IMR-90 (cell line): ENCODE measurements around the gene RPS6KA2. TPM values are rescaled to one million over a fixed set of nuclear protein-coding genes. Genes with fewer than 3 reads are reported as not detected.
A peak's percentile ranks its signal among the peaks of the same experiment; 100 is the strongest.

Experiments used
- ATAC-seq: fragments of 200-7000 bp; cut with Tn5 transposase; 2 replicates; pipeline ENCODE4 v1.9.1; 2020; ENCODE audit warnings: low read depth, mild to moderate bottlenecking, moderate library complexity
- BruUV-seq: library from RNA; stranded (reverse); fragments of 400-500 nt; replicated peaks from 2 replicates; lab custom pipeline; 2021; lab: Mats Ljungman, UMichigan
- CTCF ChIA-PET: fragments of 300-600 bp; formaldehyde crosslinking; extraction: SDS; loops from one replicate; lab custom pipeline; 2021; ENCODE audit warnings: antibody characterized with exemption; lab: Yijun Ruan, JAX
- POLR2A ChIA-PET: fragments of 300-600 bp; sonication (Branson Sonifier 250); formaldehyde crosslinking; loops from one replicate; lab custom pipeline; 2022; ENCODE audit warnings: antibody characterized with exemption; ENCODE audit not compliant: unreplicated experiment; lab: Charles Lee
- DNase-seq: peaks from one replicate; pipeline ENCODE4 v3.0.0; 2013
- H2AFZ ChIP-seq: replicated peaks from 2 replicates; pipeline ENCODE3; 2013; ENCODE audit warnings: low read length, mild to moderate bottlenecking; ENCODE audit not compliant: poor library complexity
- H2AK5ac ChIP-seq: 2 replicates; pipeline ENCODE4 v1.6.1; 2013; ENCODE audit warnings: low read depth, low read length, inconsistent platforms
- H2AK9ac ChIP-seq: replicated peaks from 2 replicates; pipeline ENCODE3; 2013; ENCODE audit warnings: mild to moderate bottlenecking, low read depth, low read length, moderate library complexity; ENCODE audit not compliant: poor library complexity
- H2BK120ac ChIP-seq: 2 replicates; pipeline ENCODE4 v1.6.1; 2013; ENCODE audit warnings: low read depth, low read length, inconsistent platforms
- H2BK15ac ChIP-seq: 3 replicates; pipeline ENCODE4 v1.6.1; 2013; ENCODE audit warnings: low read depth, low read length, inconsistent platforms
- H2BK20ac ChIP-seq: 2 replicates; pipeline ENCODE4 v1.6.1; 2013; ENCODE audit warnings: low read depth, mild to moderate bottlenecking, inconsistent platforms, low read length, moderate library complexity
- H2BK5ac ChIP-seq: 2 replicates; pipeline ENCODE4 v1.6.1; 2013; ENCODE audit warnings: mild to moderate bottlenecking, low read depth, low read length, inconsistent platforms; ENCODE audit not compliant: poor library complexity, severe bottlenecking
- H3K14ac ChIP-seq: replicated peaks from 2 replicates; pipeline ENCODE4 v1.6.1; 2013; ENCODE audit warnings: low read depth, low read length, inconsistent platforms
- H3K18ac ChIP-seq: 2 replicates; pipeline ENCODE4 v1.6.1; 2013; ENCODE audit warnings: low read depth, low read length, control low read depth
- H3K23ac ChIP-seq: 2 replicates; pipeline ENCODE4 v1.6.1; 2013; ENCODE audit warnings: low read depth, low read length, inconsistent platforms
- H3K27ac ChIP-seq: 2 replicates; pipeline ENCODE4 v1.5.1; 2013; ENCODE audit warnings: mild to moderate bottlenecking, control low read depth, low read length; ENCODE audit not compliant: insufficient read depth
- H3K27me3 ChIP-seq: 2 replicates; pipeline ENCODE4 v1.6.1; 2013; ENCODE audit warnings: low read length; ENCODE audit not compliant: control insufficient read depth, insufficient read depth
- H3K36me3 ChIP-seq: 2 replicates; pipeline ENCODE4 v1.6.1; 2013; ENCODE audit warnings: low read length, mixed read lengths; ENCODE audit not compliant: control insufficient read depth, insufficient read depth
- H3K4ac ChIP-seq: 2 replicates; pipeline ENCODE4 v1.6.1; 2013; ENCODE audit warnings: low read depth, low read length, inconsistent platforms
- H3K4me1 ChIP-seq: 2 replicates; pipeline ENCODE4 v1.6.1; 2013; ENCODE audit warnings: low read length, mixed read lengths; ENCODE audit not compliant: control insufficient read depth, insufficient read depth
- H3K4me2 ChIP-seq: 2 replicates; pipeline ENCODE4 v1.6.1; 2013; ENCODE audit warnings: low read depth, mild to moderate bottlenecking, control low read depth, low read length, moderate library complexity
- H3K4me3 ChIP-seq: 2 replicates; pipeline ENCODE4 v1.5.1; 2013; ENCODE audit warnings: low read depth, mild to moderate bottlenecking, control low read depth, low read length, moderate library complexity; ENCODE audit not compliant: insufficient read depth
- H3K56ac ChIP-seq: 2 replicates; pipeline ENCODE4 v1.6.1; 2013; ENCODE audit warnings: low read length, inconsistent platforms; ENCODE audit not compliant: insufficient read depth; ENCODE audit errors: extremely low read depth
- H3K79me1 ChIP-seq, 2 experiments: 2 replicates each; pipeline ENCODE4 v1.6.1; 2013; ENCODE audit warnings: low read length in 2 of 2, inconsistent platforms in 1 of 2, low read depth in 1 of 2
- H3K9ac ChIP-seq: 2 replicates; pipeline ENCODE4 v1.6.1; 2013; ENCODE audit warnings: low read depth, low read length, control low read depth
- H3K9me1 ChIP-seq: 2 replicates; pipeline ENCODE4 v1.6.1; 2013; ENCODE audit warnings: low read length, inconsistent platforms; ENCODE audit not compliant: insufficient read depth
- H3K9me3 ChIP-seq: 2 replicates; pipeline ENCODE4 v1.6.1; 2013; ENCODE audit warnings: low read length; ENCODE audit not compliant: control insufficient read depth, insufficient read depth
- H4K20me1 ChIP-seq: 2 replicates; pipeline ENCODE4 v1.6.1; 2013; ENCODE audit warnings: low read length, inconsistent platforms; ENCODE audit not compliant: insufficient read depth
- H4K5ac ChIP-seq: 2 replicates; pipeline ENCODE4 v1.6.1; 2013; ENCODE audit warnings: mild to moderate bottlenecking, low read depth, low read length, control low read depth
- H4K8ac ChIP-seq, 2 experiments: 2 replicates each; pipeline ENCODE4 v1.6.1; 2013; ENCODE audit warnings: low read depth in 2 of 2, low read length in 2 of 2, control low read depth in 1 of 2, inconsistent platforms in 1 of 2
- H4K91ac ChIP-seq: 2 replicates; pipeline ENCODE4 v1.6.1; 2013; ENCODE audit warnings: low read depth, low read length, inconsistent platforms; ENCODE audit not compliant: insufficient read depth
- RFX5 ChIP-seq: IDR thresholded peaks from 2 replicates; pipeline ENCODE4 v1.8.0; 2012; ENCODE audit warnings: low read depth, mild to moderate bottlenecking, low read length, moderate library complexity
- WGBS, 2 experiments: methylation state at CpG; one replicate each; pipeline versions ENCODE4 v1.1.5 to v1.1.7; 2013; ENCODE audit warnings: missing lambda C conversion rate in 2 of 2; ENCODE audit not compliant: insufficient read length in 1 of 2; ENCODE audit errors: extremely low coverage in 2 of 2; 5-methylcytosine and 5-hydroxymethylcytosine counted together
- dilution Hi-C: fragments of 300-500 bp; cut with HindIII; formaldehyde crosslinking; loops from one replicate; pipeline ENCODE4 v1.14.3; 2018; ENCODE audit warnings: low sequenced_read_pairs; ENCODE audit not compliant: unreplicated experiment
- in situ Hi-C: fragments of 300-500 bp; cut with MboI; formaldehyde crosslinking; loops from 3 replicates; pipeline ENCODE4 v1.14.3; 2019; ENCODE audit warnings: low sequenced_read_pairs, inconsistent platforms, mixed read lengths
- intact Hi-C: fragments of 100-400 bp; cut with micrococcal nuclease; formaldehyde crosslinking; loops from 2 replicates; pipeline ENCODE4 v1.10.0; 2022
- polyA plus RNA-seq, 3 experiments: library from polyadenylated mRNA; depleted of rRNA; stranded (reverse); fragments of >200 nt; gene quantifications; 2 replicates each; pipeline ENCODE4 v1.2.3, GENCODE V29; 2012; ENCODE audit warnings: low replicate concordance in 1 of 3
- total RNA-seq: library from RNA; depleted of rRNA; stranded (reverse); fragments of >200 nt; gene quantifications from 2 replicates; pipeline ENCODE4 v1.2.3, GENCODE V29; 2012

Gene RPS6KA2
- total and polyA plus RNA-seq, 2 of the 4 experiments (the other 2 are of a cell fraction): 26.9 to 31.3 TPM

- intact Hi-C loops: no loop called here
- Histone ChIP-seq H3K4me3 (no peak overlapping the region), H4K5ac (no peak overlapping the region), H2BK120ac (no peak overlapping the region), H3K9me1 (peaks cover 9% of the 10 kb centered on the region; the same call in 1 of the 2 replicates), H3K18ac (no peak overlapping the region), H4K20me1 (peaks cover 15% of the 10 kb centered on the region; the same call in 1 of the 2 replicates), H2BK20ac (0 out of 2 replicates have a peak overlapping the region, but pooled peaks have one; percentile 5), H3K4ac (no peak overlapping the region), H4K8ac (no peak overlapping the region), H4K91ac (no peak overlapping the region), H3K14ac (no peak overlapping the region), H3K79me1 (peaks cover 44 to 56% of the 10 kb centered on the region in 2 experiments), H2AK5ac (no peak overlapping the region), H3K4me1 (peaks cover 19% of the 10 kb centered on the region), H3K27me3 (no peaks in the 10 kb centered on the region), H3K9me3 (peaks cover 5% of the 10 kb centered on the region; the same call in 1 of the 2 replicates), H3K36me3 (peaks cover 7% of the 10 kb centered on the region), H2BK5ac (no peak overlapping the region), H3K23ac (0 out of 2 replicates have a peak overlapping the region, but pooled peaks have one; percentile 14), H3K4me2 (no peak overlapping the region), H2BK15ac (no peak overlapping the region; the same call in 2 of the 3 replicates), H3K9ac (no peak overlapping the region), H3K27ac (no peak overlapping the region), H2AFZ (no peak overlapping the region), H2AK9ac (no peak overlapping the region), H3K56ac (no peak overlapping the region)
- ATAC-seq (no peak), DNase-seq (no peak)
- no TSS peak for BruUV-seq
- ChIA-PET POLR2A (no interaction called here), CTCF (interaction anchor here (0.9 kb wide), 1 partner anchor 38 kb away, joined by 3 read pairs; no protein-coding TSS in a partner anchor)
- in situ Hi-C loops: no loop called here
- 100% methylated on average over 3 of the region's 6 CpGs; no CpG with 5 or more reads in 1 of the 2 experiments for WGBS, 2 experiments
- dilution Hi-C loops: no loop called here
- TF ChIP-seq RFX5: no peak
Observed at GRCh38 chr6:166555086-166555485, 72.0 kb downstream of the RPS6KA2 start.
